Amniotic epithelial cell (primary cell): ENCODE results near the gene ADAM10.

Experiments used
- DNase-seq: peaks from one replicate; pipeline ENCODE4 v3.0.0-alpha.2; 2010; ENCODE audit warnings: low read depth

ADAM10 gene

GRCh38 chr15:58576657-58577056 lies 172.8 kb downstream of the ADAM10 start:
- DNase-seq: no peak

GRCh38 chr15:58575045-58575786 lies 174.3 kb downstream of the ADAM10 start:
- no peak for DNase-seq

GRCh38 chr15:58574631-58575030 lies 174.9 kb downstream of the ADAM10 start:
- no peak for DNase-seq

GRCh38 chr15:58573270-58573669 lies 176.2 kb downstream of the ADAM10 start:
- no peak for DNase-seq

- DNase-seq: no peak
These were observed 177.0 kb downstream of the ADAM10 start for GRCh38 chr15:58572521-58572920.

GRCh38 chr15:58571491-58571890 lies 178.0 kb downstream of the ADAM10 start:
- no peak for DNase-seq

GRCh38 chr15:58569455-58569854 lies 180.1 kb downstream of the ADAM10 start:
- no peak for DNase-seq

GRCh38 chr15:58568157-58568571 lies 181.3 kb downstream of the ADAM10 start:
- DNase-seq: no peak

- DNase-seq: peak; percentile 65
These were observed 183.5 kb downstream of the ADAM10 start for GRCh38 chr15:58566029-58566428.

GRCh38 chr15:58565619-58566018 lies 183.9 kb downstream of the ADAM10 start:
- no peak for DNase-seq

- no peak for DNase-seq
These were observed 184.5 kb downstream of the ADAM10 start for GRCh38 chr15:58564981-58565380.

GRCh38 chr15:58562135-58562534 lies 187.4 kb downstream of the ADAM10 start:
- no peak for DNase-seq

GRCh38 chr15:58561321-58561720 lies 188.2 kb downstream of the ADAM10 start:
- no peak for DNase-seq

- peak; percentile 62 for DNase-seq
These were observed 189.5 kb downstream of the ADAM10 start for GRCh38 chr15:58559904-58560588.

GRCh38 chr15:58558777-58559176 lies 190.7 kb downstream of the ADAM10 start:
- DNase-seq: peak; percentile 31

GRCh38 chr15:58556541-58556940 lies 193.0 kb downstream of the ADAM10 start:
- DNase-seq: no peak

GRCh38 chr15:58556028-58556361 lies 193.5 kb downstream of the ADAM10 start:
- no peak for DNase-seq

GRCh38 chr15:58555162-58556027 lies 194.1 kb downstream of the ADAM10 start:
- no peak for DNase-seq

GRCh38 chr15:58554758-58555157 lies 194.7 kb downstream of the ADAM10 start:
- no peak for DNase-seq

GRCh38 chr15:58553365-58553918 lies 196.1 kb downstream of the ADAM10 start:
- DNase-seq: no peak

- no peak for DNase-seq
These were observed 196.8 kb downstream of the ADAM10 start for GRCh38 chr15:58552505-58553364.
